Measurements from ENCODE around the gene DNM3.

Gene DNM3

GRCh38 chr1:171902527-171902926 is 61.2 kb downstream of the DNM3 start:
- TF ChIP-seq POLR2A (IDR thresholded peaks at IDR 0.05; ENCODE audit: low read length) (no peak), GATA1 (IDR thresholded peaks at IDR 0.05; ENCODE audit: low read depth, low read length) (no peak)
- no peak for DNase-seq

- TF ChIP-seq POLR2A (IDR thresholded peaks at IDR 0.05; ENCODE audit: low read length) = no peak
- no peak for TF ChIP-seq GATA1 (IDR thresholded peaks at IDR 0.05; ENCODE audit: low read depth, low read length)
- DNase-seq = no peak
Observed at GRCh38 chr1:171904778-171905450, 63.6 kb downstream of the DNM3 start.

GRCh38 chr1:171909711-171910110 is 68.4 kb downstream of the DNM3 start:
- no peak for DNase-seq
- TF ChIP-seq GATA1 (IDR thresholded peaks at IDR 0.05; ENCODE audit: low read depth, low read length) (no peak), POLR2A (IDR thresholded peaks at IDR 0.05; ENCODE audit: low read length) (no peak)

GRCh38 chr1:171910786-171911185 is 69.5 kb downstream of the DNM3 start:
- TF ChIP-seq GATA1 (IDR thresholded peaks at IDR 0.05; ENCODE audit: low read depth, low read length) (no peak), POLR2A (IDR thresholded peaks at IDR 0.05; ENCODE audit: low read length) (no peak)
- DNase-seq = no peak

- no peak for TF ChIP-seq GATA1 (IDR thresholded peaks at IDR 0.05; ENCODE audit: low read depth, low read length)
- TF ChIP-seq POLR2A (IDR thresholded peaks at IDR 0.05; ENCODE audit: low read length) = no peak
- DNase-seq = peak in 1 of 2 experiments; percentile 5
Observed at GRCh38 chr1:171911506-171911905, 70.2 kb downstream of the DNM3 start.

GRCh38 chr1:171912509-171913175 is 71.3 kb downstream of the DNM3 start:
- TF ChIP-seq GATA1 (IDR thresholded peaks at IDR 0.05; ENCODE audit: low read depth, low read length) = no peak
- no peak for TF ChIP-seq POLR2A (IDR thresholded peaks at IDR 0.05; ENCODE audit: low read length)
- DNase-seq = no peak

- DNase-seq = peak in 1 of 2 experiments; percentile 8
- TF ChIP-seq POLR2A (IDR thresholded peaks at IDR 0.05; ENCODE audit: low read length) (no peak), GATA1 (IDR thresholded peaks at IDR 0.05; ENCODE audit: low read depth, low read length) (no peak)
Observed at GRCh38 chr1:171913385-171913784, 72.1 kb downstream of the DNM3 start.

GRCh38 chr1:171916315-171916771 is 75.0 kb downstream of the DNM3 start:
- TF ChIP-seq GATA1 (IDR thresholded peaks at IDR 0.05; ENCODE audit: low read depth, low read length) (no peak), POLR2A (IDR thresholded peaks at IDR 0.05; ENCODE audit: low read length) (no peak)
- no peak for DNase-seq

GRCh38 chr1:171917331-171917730 is 76.0 kb downstream of the DNM3 start:
- DNase-seq = no peak
- no peak for TF ChIP-seq POLR2A (IDR thresholded peaks at IDR 0.05; ENCODE audit: low read length)
- no peak for TF ChIP-seq GATA1 (IDR thresholded peaks at IDR 0.05; ENCODE audit: low read depth, low read length)

GRCh38 chr1:171919891-171920887 is 78.9 kb downstream of the DNM3 start:
- TF ChIP-seq GATA1 (IDR thresholded peaks at IDR 0.05; ENCODE audit: low read depth, low read length) (no peak), POLR2A (IDR thresholded peaks at IDR 0.05; ENCODE audit: low read length) (no peak)
- no peak for DNase-seq

GRCh38 chr1:171922999-171923398 is 81.7 kb downstream of the DNM3 start:
- DNase-seq = no peak
- no peak for TF ChIP-seq POLR2A (IDR thresholded peaks at IDR 0.05; ENCODE audit: low read length)
- no peak for TF ChIP-seq GATA1 (IDR thresholded peaks at IDR 0.05; ENCODE audit: low read depth, low read length)

GRCh38 chr1:171929121-171929520 is 87.8 kb downstream of the DNM3 start:
- TF ChIP-seq GATA1 (IDR thresholded peaks at IDR 0.05; ENCODE audit: low read depth, low read length) = no peak
- no peak for TF ChIP-seq POLR2A (IDR thresholded peaks at IDR 0.05; ENCODE audit: low read length)
- DNase-seq = no peak

- DNase-seq = no peak
- TF ChIP-seq GATA1 (IDR thresholded peaks at IDR 0.05; ENCODE audit: low read depth, low read length) (no peak), POLR2A (IDR thresholded peaks at IDR 0.05; ENCODE audit: low read length) (no peak)
Observed at GRCh38 chr1:171931752-171932151, 90.5 kb downstream of the DNM3 start.

GRCh38 chr1:171934664-171935063 is 93.4 kb downstream of the DNM3 start:
- TF ChIP-seq GATA1 (IDR thresholded peaks at IDR 0.05; ENCODE audit: low read depth, low read length) (no peak), POLR2A (IDR thresholded peaks at IDR 0.05; ENCODE audit: low read length) (no peak)
- no peak for DNase-seq
